ENCODE data around the gene HS1BP3.

The HS1BP3 gene

GRCh38 chr2:20645301-20645701 lies 5.6 kb downstream of the HS1BP3 start:
- DNase-seq = no peak

- DNase-seq = no peak
Observed at GRCh38 chr2:20643826-20644225, 7.1 kb downstream of the HS1BP3 start.

GRCh38 chr2:20643060-20643459 lies 7.8 kb downstream of the HS1BP3 start:
- DNase-seq = no peak

GRCh38 chr2:20642055-20642971 lies 8.6 kb downstream of the HS1BP3 start:
- peak; percentile 78 to 84 for DNase-seq

GRCh38 chr2:20641123-20641985 lies 9.5 kb downstream of the HS1BP3 start:
- DNase-seq = no peak

- no peak for DNase-seq
Observed at GRCh38 chr2:20640411-20641122, 10.3 kb downstream of the HS1BP3 start.

GRCh38 chr2:20638646-20639430 lies 12.1 kb downstream of the HS1BP3 start:
- no peak for DNase-seq

- DNase-seq = no peak
Observed at GRCh38 chr2:20638014-20638413, 12.9 kb downstream of the HS1BP3 start.

GRCh38 chr2:20637147-20637546 lies 13.8 kb downstream of the HS1BP3 start:
- DNase-seq = no peak

- DNase-seq = peak; percentile 74 to 82
Observed at GRCh38 chr2:20635675-20636584, 15.0 kb downstream of the HS1BP3 start.

GRCh38 chr2:20635113-20635510 lies 15.8 kb downstream of the HS1BP3 start:
- DNase-seq = no peak

- no peak for DNase-seq
Observed at GRCh38 chr2:20634507-20635112, 16.3 kb downstream of the HS1BP3 start.

- DNase-seq = no peak
Observed at GRCh38 chr2:20633794-20634506, 16.9 kb downstream of the HS1BP3 start.

- no peak for DNase-seq
Observed at GRCh38 chr2:20633001-20633400, 17.9 kb downstream of the HS1BP3 start.

GRCh38 chr2:20632446-20632990 lies 18.4 kb downstream of the HS1BP3 start:
- DNase-seq = no peak

GRCh38 chr2:20631617-20632307 lies 19.1 kb downstream of the HS1BP3 start:
- no peak for DNase-seq

- no peak for DNase-seq
Observed at GRCh38 chr2:20630967-20631366, 19.9 kb downstream of the HS1BP3 start.

GRCh38 chr2:20629581-20630171 lies 21.2 kb downstream of the HS1BP3 start:
- no peak for DNase-seq

- no peak for DNase-seq
Observed at GRCh38 chr2:20629181-20629580, 21.7 kb downstream of the HS1BP3 start.

Data from activated T-cell treated with anti-CD3 and anti-CD28 coated beads, Interleukin-2, amount 50 U/mL, for 48 hours (primary cell).